Activated T-helper 17 cell treated with anti-CD3 and anti-CD28 coated beads, Interleukin-2, amount 50 U/mL, for 72 hours (primary cell): ENCODE results near the gene TF. TPM values are rescaled to one million over a fixed set of nuclear protein-coding genes. Genes with fewer than 3 reads are reported as not detected.
A peak's percentile ranks its signal among the peaks of the same experiment; 100 is the strongest.

Experiments
- ATAC-seq: fragments of 150-1000 bp; cut with Tn5 transposase; replicated peaks from 2 replicates; pipeline ENCODE4 v1.10.0; 2021; ENCODE audit warnings: mild to moderate bottlenecking, moderate library complexity
- H3K27ac Mint-ChIP-seq: one replicate; pipeline ENCODE4 v1.8.0; 2022; ENCODE audit warnings: mixed read lengths
- H3K27me3 Mint-ChIP-seq: one replicate; pipeline ENCODE4 v1.8.0; 2022; ENCODE audit warnings: mixed read lengths
- H3K36me3 Mint-ChIP-seq: one replicate; pipeline ENCODE4 v1.8.0; 2022; ENCODE audit warnings: low read depth, mild to moderate bottlenecking, mixed read lengths
- H3K4me1 Mint-ChIP-seq: one replicate; pipeline ENCODE4 v1.8.0; 2022; ENCODE audit warnings: mixed read lengths
- H3K4me3 Mint-ChIP-seq: one replicate; pipeline ENCODE4 v1.8.0; 2022; ENCODE audit warnings: mild to moderate bottlenecking, mixed read lengths
- H3K9me3 Mint-ChIP-seq: one replicate; pipeline ENCODE4 v1.8.0; 2022; ENCODE audit warnings: mixed read lengths
- total RNA-seq, 2 donors: library from RNA; stranded (reverse); gene quantifications; one replicate each; pipeline ENCODE4 v1.2.3, GENCODE V29; 2022

TF gene
- total RNA-seq, 2 donors from 2014 or later = 0.50 to 1.9 TPM

DNA sequence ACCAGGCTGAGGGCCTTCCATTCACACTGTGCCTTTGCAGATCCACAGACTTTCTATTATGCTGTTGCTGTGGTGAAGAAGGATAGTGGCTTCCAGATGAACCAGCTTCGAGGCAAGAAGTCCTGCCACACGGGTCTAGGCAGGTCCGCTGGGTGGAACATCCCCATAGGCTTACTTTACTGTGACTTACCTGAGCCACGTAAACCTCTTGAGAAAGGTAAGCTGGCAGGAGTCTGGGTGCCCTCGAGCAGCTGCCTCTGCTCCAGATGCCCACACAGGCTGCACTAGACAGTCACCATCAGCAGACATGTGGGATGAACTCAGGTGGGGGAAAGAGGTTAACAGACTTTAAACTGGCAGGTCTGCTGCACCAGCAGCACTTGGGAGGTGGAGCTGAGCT is 8.3 kb downstream of the TF start:
- Mint-ChIP-seq H3K27me3 (peaks cover 10% of the 10 kb centered on the region), H3K4me1 (no peaks in the 10 kb centered on the region), H3K9me3 (no peaks in the 10 kb centered on the region), H3K4me3 (no peak overlapping the region), H3K27ac (no peak overlapping the region), H3K36me3 (no peaks in the 10 kb centered on the region)
- no peak for ATAC-seq

DNA sequence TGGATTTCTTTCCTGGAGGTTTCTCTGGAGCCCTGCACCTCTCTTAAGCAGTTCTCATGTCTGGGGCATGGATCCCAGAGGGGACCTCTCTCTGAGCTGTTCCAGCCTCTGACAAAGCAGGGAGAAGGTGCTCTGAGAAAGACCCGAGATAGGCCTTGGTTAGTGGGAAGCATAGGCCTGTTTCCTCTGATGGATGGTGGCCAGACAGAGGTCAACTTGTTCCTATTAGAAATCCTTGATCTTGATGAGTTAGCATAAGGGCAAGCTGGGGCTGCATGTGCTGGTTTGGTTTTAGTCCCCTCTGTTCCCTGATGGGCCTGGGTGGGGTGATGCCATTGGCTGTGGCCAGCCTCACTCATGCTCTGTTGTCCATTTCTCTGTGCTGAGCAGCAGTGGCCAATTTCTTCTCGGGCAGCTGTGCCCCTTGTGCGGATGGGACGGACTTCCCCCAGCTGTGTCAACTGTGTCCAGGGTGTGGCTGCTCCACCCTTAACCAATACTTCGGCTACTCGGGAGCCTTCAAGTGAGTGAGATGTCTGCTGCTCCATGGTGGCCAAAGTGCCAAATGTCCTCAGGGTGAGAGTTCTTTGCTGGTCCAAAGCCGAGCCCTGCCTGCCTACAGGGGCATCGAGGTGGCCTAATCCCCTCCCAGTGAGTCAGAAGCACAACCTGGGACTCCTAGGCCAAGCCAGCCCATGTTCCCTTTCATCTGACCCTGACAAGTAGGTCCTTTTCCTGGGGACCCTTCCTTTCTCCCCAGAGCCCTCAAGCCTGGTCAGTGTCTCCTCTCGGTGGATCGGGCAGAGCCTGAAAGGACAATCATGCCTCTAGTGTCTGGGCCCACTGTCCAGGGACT is 9.0 kb downstream of the TF start:
- Mint-ChIP-seq H3K27ac (no peak overlapping the region), H3K9me3 (no peaks in the 10 kb centered on the region), H3K36me3 (no peaks in the 10 kb centered on the region), H3K4me3 (no peak overlapping the region), H3K27me3 (peaks cover 8% of the 10 kb centered on the region), H3K4me1 (no peaks in the 10 kb centered on the region)
- ATAC-seq = no peak

DNA sequence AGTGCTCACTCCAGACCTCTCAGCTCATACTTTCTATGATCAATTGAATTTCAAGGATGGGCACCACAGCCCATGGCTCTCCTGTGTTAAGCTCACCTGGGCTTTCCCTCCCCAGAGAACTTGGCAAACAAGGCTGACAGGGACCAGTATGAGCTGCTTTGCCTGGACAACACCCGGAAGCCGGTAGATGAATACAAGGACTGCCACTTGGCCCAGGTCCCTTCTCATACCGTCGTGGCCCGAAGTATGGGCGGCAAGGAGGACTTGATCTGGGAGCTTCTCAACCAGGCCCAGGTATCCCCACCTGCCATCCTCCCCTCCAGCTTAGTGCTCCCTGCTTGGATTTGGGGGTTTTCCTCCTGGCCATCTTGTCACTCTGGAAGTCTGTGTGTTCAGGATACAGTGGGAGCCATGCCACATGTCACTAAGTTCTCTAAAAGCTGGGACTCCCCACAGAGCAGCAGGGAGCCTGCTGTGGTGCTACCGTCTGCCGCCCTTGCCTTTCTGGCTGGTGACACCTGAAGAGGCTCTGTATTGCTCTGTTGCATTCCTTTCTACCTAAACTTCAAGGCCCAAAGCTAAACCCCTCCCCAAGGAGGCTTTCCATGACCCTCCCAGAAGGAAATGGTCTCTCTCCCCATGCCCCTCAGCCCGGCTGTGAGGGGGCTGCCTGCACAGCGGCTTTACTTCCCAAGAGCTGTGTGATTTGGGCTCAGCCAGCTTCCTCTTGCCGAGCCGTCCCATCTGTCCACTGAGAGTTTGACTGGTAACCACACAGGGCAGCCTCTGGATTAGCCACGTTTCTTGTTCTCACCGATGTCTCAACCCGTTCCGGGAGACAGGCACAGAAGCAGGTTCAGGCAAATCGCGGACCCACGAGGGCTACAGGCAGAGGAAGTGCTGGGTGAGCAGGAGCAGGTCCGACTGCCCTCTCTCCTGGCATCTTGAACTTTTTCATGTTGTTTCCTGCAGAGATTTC is 10.8 kb downstream of the TF start:
- no peaks in the 10 kb centered on the region for H3K9me3 Mint-ChIP-seq
- no peak overlapping the region for H3K4me3 Mint-ChIP-seq
- H3K27me3 Mint-ChIP-seq = peaks cover 8% of the 10 kb centered on the region
- ATAC-seq = no peak
- H3K4me1 Mint-ChIP-seq = no peaks in the 10 kb centered on the region
- no peak overlapping the region for H3K27ac Mint-ChIP-seq
- no peaks in the 10 kb centered on the region for H3K36me3 Mint-ChIP-seq

DNA sequence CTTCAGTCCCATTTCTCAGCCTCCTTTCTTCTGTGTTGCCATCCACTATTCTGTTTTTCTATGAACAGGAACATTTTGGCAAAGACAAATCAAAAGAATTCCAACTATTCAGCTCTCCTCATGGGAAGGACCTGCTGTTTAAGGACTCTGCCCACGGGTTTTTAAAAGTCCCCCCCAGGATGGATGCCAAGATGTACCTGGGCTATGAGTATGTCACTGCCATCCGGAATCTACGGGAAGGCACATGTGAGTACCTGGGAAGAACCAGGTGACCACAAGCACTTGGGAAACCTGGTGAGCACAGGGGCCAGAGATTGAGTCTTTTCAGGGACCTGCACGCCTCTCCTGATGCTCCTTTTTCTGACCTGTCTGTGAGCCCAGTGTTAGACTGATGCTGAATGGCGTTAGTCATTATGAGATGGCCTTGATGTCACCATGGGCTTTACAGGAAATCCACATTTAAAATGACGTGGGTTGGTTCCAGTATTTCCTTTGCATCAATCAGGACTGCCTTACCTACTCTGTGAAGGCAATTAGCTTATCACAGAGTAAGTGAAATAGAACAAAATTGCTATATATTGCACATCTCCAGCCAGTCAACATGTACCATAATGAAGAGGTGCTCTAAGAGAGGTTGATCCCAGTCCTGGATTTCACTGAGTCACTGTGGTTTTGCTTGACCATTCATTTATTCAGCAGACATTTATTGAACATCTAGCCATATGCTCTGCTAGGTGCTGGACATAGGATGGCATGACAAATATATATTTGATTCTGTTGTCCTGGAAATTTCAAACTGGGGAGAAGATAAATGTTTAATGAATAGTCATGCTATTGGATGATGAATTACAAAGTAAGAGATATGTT is 11.7 kb downstream of the TF start:
- H3K36me3 Mint-ChIP-seq = no peaks in the 10 kb centered on the region
- no peaks in the 10 kb centered on the region for H3K4me1 Mint-ChIP-seq
- H3K27ac Mint-ChIP-seq = no peak overlapping the region
- peak; percentile 52 for ATAC-seq
- no peak overlapping the region for H3K4me3 Mint-ChIP-seq
- no peaks in the 10 kb centered on the region for H3K9me3 Mint-ChIP-seq
- H3K27me3 Mint-ChIP-seq = peaks cover 8% of the 10 kb centered on the region

DNA sequence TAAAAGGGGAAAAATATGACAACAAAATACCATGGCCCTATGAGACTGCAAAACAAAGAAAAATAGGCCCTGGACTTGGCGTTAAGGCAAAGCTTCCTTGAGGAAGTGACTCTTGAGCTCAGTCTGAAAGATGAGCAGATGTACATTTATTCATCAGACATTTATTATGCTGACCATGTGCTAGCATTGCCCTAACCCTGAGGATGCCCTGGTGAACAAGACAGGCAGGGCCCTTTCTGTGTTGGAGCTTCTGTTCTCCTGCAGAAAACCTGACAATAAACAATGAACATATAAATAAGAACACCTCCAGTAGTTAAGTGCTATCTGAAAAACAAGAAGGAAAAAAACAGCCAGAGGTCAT is 12.4 kb downstream of the TF start:
- H3K36me3 Mint-ChIP-seq = no peaks in the 10 kb centered on the region
- H3K27me3 Mint-ChIP-seq = peaks cover 8% of the 10 kb centered on the region
- no peak overlapping the region for H3K27ac Mint-ChIP-seq
- H3K9me3 Mint-ChIP-seq = no peaks in the 10 kb centered on the region
- H3K4me1 Mint-ChIP-seq = no peaks in the 10 kb centered on the region
- H3K4me3 Mint-ChIP-seq = no peak overlapping the region
- no peak for ATAC-seq

DNA sequence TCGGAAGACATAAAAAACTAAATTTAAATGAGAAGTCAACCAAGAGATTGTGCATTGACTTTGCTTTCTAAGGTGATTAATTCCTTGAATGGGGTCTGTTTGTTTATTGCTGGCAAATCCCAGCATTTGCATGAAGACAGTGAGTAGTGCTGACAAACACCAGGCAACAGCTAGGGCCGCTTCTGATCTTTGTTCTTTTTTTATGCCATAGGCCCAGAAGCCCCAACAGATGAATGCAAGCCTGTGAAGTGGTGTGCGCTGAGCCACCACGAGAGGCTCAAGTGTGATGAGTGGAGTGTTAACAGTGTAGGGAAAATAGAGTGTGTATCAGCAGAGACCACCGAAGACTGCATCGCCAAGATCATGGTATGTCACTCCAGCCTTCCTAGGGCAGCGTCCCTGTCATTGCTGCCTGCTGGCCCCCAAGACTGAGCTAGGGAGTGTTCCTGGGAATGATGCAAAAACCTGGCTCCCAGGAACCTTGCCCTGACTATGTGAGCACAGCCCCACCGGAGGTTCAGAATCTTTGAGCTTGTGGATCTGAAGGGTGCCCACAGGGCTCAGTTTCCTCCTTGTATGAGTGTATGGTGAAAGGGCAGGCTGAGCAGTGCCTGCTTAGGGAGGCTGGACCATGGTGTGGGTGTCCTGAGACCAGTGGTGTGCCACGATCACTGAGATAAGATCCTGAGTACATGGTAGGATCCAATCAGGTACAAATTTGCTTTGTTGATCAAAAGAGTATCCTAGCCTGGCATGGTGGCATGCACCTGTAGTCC is 13.0 kb downstream of the TF start:
- H3K27me3 Mint-ChIP-seq = peaks cover 11% of the 10 kb centered on the region
- H3K9me3 Mint-ChIP-seq = no peaks in the 10 kb centered on the region
- no peaks in the 10 kb centered on the region for H3K4me1 Mint-ChIP-seq
- ATAC-seq = no peak
- H3K4me3 Mint-ChIP-seq = no peak overlapping the region
- no peak overlapping the region for H3K27ac Mint-ChIP-seq
- no peaks in the 10 kb centered on the region for H3K36me3 Mint-ChIP-seq

DNA sequence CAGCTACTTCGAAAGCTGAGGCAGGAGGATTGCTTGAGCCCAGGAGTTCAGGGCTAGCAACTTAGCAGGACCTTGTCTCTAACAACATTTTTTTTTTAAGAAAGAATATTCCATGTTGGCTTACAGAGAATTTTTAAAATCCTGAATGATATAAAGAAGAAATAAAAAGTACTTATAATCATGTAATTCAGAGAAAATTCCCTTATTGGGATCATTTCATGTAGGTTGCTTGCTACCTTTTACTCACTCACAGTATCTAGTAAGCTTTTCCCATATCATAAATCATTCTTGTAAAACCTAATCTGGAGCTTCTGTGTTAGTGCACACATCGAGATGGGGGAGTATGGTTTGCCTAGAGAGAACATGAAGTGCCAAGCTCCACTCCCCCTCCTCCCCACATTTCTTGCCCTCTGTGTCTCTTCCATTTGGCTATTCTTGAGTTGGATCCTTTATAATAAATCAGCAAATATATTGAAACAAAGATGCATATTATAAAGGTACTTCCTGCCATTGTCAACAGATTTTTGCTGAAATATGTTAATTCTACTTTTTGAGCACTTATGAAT is 13.6 kb downstream of the TF start:
- Mint-ChIP-seq H3K27me3 (peaks cover 11% of the 10 kb centered on the region), H3K9me3 (no peaks in the 10 kb centered on the region), H3K4me1 (no peaks in the 10 kb centered on the region), H3K36me3 (no peaks in the 10 kb centered on the region), H3K27ac (no peak overlapping the region), H3K4me3 (no peak overlapping the region)
- ATAC-seq = no peak

DNA sequence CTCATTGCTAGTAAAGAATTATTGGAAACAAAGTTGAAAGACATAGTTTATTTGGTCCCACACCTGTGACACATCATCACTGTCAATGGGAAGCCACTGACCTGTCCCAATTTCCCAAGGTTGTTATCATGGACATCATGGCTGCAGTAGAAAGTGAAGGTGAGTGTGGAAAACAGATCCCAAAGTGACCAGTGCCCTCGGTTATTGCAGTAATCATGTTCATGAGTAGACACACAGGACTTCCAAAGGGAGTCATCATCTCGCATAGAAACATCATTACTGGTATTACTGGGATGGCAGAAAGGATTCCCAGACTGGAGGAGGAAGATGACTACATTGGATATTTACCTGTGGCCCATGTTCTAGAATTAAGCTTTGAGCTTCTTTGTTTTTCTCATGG is 14.7 kb downstream of the TF start:
- Mint-ChIP-seq H3K4me3 (no peak overlapping the region), H3K9me3 (no peaks in the 10 kb centered on the region), H3K27me3 (peaks cover 11% of the 10 kb centered on the region), H3K4me1 (no peaks in the 10 kb centered on the region), H3K27ac (no peak overlapping the region), H3K36me3 (no peaks in the 10 kb centered on the region)
- ATAC-seq = no peak

DNA sequence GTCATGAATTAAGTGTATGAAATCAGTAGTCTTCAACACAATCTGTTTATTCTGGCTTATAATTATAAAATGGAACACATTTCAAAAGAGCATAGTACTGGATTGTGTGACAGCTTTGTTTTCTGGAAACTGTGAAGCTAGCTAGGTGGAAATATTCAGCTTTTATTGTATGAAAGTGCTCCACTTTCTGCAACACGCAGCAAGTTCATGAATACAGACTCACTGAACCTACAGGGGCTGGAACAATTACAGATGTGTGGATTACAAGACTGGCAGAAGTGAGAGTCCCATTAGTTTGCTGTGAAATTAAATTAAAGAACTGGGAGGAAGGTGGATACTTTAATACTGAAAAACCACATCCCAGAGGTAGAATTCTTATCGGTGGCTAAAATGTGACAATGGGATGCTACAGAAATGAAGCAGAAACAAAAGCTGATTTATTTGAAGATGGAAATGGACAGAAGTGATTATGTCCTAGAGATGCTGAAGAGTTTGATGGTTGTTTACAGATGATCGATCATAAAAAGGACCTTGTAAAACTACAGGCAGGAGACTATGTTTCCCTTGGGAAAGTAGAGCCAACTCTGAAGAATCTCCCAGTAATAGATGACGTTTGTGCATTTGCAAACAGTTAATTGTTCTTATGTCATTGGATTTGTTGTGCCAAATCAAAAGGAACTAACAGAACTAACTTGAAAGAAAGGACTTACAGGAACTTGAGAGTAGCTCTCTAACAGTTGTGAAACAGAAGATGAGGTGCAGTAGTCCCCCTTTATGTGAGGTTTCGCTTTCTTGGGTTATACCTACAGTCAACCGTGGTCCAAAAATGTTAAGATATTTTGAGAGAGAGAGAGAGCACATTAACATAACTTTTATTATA is 15.7 kb downstream of the TF start:
- Mint-ChIP-seq H3K27me3 (peaks cover 14% of the 10 kb centered on the region), H3K27ac (no peak overlapping the region)

DNA sequence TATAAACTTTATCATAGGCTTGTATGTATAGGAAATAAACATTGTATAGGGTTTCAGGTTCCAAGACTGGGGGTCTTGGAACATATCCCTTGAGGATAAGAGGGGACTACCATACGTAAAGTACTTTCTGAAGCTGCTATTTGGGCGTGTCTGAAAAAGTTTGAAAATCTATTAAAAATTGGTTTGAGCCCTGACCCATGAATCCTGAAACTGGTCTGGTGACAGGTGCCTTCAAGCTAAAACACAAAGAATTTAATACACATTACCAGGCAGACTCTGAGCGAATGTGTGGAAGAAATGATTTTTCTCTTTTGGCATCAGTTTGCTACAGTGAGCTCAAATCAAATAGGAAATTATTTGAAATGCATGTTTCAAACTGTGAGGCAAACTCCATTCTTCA is 16.3 kb downstream of the TF start:
- Mint-ChIP-seq H3K4me3 (no peak overlapping the region), H3K27ac (no peak overlapping the region), H3K9me3 (no peaks in the 10 kb centered on the region), H3K4me1 (no peaks in the 10 kb centered on the region), H3K27me3 (peaks cover 10% of the 10 kb centered on the region), H3K36me3 (no peaks in the 10 kb centered on the region)
- no peak for ATAC-seq

More for the DNA sequence above, 15.7 kb downstream of the TF start:
- Mint-ChIP-seq H3K36me3 (no peaks in the 10 kb centered on the region), H3K4me1 (no peaks in the 10 kb centered on the region), H3K9me3 (no peaks in the 10 kb centered on the region), H3K4me3 (no peak overlapping the region)
- ATAC-seq = no peak

DNA sequence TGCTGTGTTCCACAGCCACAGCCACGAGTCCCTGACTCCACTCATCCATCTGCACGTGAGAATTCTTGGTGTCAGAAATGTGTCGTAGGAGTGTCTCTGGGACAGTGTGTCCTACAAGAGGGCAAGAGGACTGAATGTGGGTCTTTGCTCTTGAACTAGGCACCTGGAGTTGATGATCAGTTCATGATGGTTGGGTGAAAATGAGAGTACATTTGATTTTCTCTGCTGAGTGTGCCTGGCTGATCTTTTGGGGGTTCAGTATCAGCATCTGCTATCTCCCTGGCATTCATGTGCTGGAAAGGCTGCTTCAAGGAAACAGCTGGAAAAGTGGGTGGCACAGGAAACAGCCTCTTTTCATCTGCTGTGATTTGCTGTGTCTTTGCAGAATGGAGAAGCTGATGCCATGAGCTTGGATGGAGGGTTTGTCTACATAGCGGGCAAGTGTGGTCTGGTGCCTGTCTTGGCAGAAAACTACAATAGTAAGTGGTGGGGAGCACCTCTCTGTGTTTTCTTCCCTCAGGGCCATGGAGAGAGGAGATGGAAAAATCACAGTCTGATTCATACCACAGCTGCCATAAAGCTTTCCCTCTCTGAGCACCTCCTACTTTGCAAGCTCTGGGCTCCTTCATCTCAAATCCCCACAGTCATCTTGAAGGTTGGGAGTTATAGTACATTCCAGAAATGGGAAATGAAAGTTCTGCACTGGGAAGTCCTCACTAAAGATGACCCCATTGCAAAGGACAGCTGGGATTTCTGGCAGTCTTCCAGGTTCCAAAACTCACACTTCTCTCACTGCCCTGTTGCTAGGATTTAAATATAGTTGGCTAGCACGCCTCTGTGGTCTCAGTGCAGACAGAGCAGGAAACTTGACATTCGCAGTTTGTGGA is 17.8 kb downstream of the TF start:
- Mint-ChIP-seq H3K27me3 (peaks cover 8% of the 10 kb centered on the region), H3K9me3 (no peaks in the 10 kb centered on the region), H3K4me1 (no peaks in the 10 kb centered on the region), H3K36me3 (no peaks in the 10 kb centered on the region), H3K4me3 (no peak overlapping the region), H3K27ac (no peak overlapping the region)
- ATAC-seq = no peak

DNA sequence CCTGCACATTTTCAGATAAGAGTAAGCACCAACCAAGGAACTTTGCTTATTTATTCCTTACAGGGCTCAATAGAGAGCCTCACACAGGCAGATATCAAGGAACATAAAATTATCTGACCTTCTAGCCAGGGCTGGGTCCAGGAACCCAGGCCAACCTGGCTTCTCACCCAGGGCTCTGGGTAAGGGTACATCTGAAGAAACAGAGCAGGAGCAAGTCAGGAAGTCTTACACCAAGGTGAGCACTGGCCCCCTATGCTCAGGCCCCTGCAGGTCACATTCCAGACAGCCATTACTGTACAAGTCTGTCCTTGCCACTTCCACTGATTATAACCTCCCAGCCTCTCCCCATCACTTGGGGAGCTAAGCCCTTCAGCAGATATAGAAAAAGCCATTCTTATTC is 19.1 kb downstream of the TF start:
- H3K4me1 Mint-ChIP-seq = no peaks in the 10 kb centered on the region
- no peaks in the 10 kb centered on the region for H3K36me3 Mint-ChIP-seq
- no peak overlapping the region for H3K27ac Mint-ChIP-seq
- peaks cover 7% of the 10 kb centered on the region for H3K27me3 Mint-ChIP-seq
- H3K9me3 Mint-ChIP-seq = no peaks in the 10 kb centered on the region
- no peak for ATAC-seq
- H3K4me3 Mint-ChIP-seq = no peak overlapping the region
